Neural progenitor cell (in vitro differentiated cells): ENCODE data around the gene PIP4K2B. TPM values are rescaled to one million over a fixed set of nuclear protein-coding genes. Genes with fewer than 3 reads are reported as not detected.

Experiments used
- DNase-seq: peaks from one replicate; pipeline ENCODE4 v3.0.0-alpha.2; 2016; ENCODE audit warnings: low spot score
- H2AFZ ChIP-seq: fragments of 200-600 bp; sonication (generic); replicated peaks from 2 replicates; pipeline ENCODE4 v1.6.1; 2016; ENCODE audit warnings: antibody characterized with exemption
- H3F3A ChIP-seq: fragments of 200-600 bp; sonication (generic); 2 replicates; pipeline ENCODE4 v1.6.1; 2016; ENCODE audit warnings: antibody characterized with exemption, low read depth
- H3K27ac ChIP-seq: fragments of 200-600 bp; sonication (generic); 2 replicates; pipeline ENCODE4 v1.5.1; 2016; ENCODE audit warnings: mild to moderate bottlenecking
- H3K27me3 ChIP-seq: fragments of 200-600 bp; sonication (generic); 2 replicates; pipeline ENCODE4 v1.6.1; 2016; ENCODE audit warnings: mild to moderate bottlenecking, moderate library complexity
- H3K36me3 ChIP-seq: fragments of 200-600 bp; sonication (generic); 2 replicates; pipeline ENCODE4 v1.5.1; 2016
- H3K4me1 ChIP-seq: fragments of 200-600 bp; sonication (generic); 2 replicates; pipeline ENCODE4 v1.6.1; 2016; ENCODE audit warnings: mixed run types
- H3K4me2 ChIP-seq: fragments of 200-600 bp; sonication (generic); 2 replicates; pipeline ENCODE4 v1.6.1; 2016
- H3K4me3 ChIP-seq: fragments of 200-600 bp; sonication (generic); 2 replicates; pipeline ENCODE4 v1.5.1; 2016
- H3K79me2 ChIP-seq: fragments of 200-600 bp; sonication (generic); 2 replicates; pipeline ENCODE4 v1.6.1; 2016; ENCODE audit warnings: low read depth
- H3K9ac ChIP-seq: fragments of 200-600 bp; sonication (generic); 2 replicates; pipeline ENCODE4 v1.6.1; 2016
- H3K9me3 ChIP-seq: fragments of 200-600 bp; sonication (generic); 2 replicates; pipeline ENCODE4 v1.5.1; 2016; ENCODE audit warnings: low read depth
- H4K20me1 ChIP-seq: fragments of 200-600 bp; sonication (generic); 2 replicates; pipeline ENCODE4 v1.6.1; 2016; ENCODE audit warnings: low read depth
- H3K27ac Mint-ChIP-seq: 3 replicates; pipeline ENCODE4 v1.8.0; 2021; ENCODE audit warnings: mixed read lengths
- H3K27me3 Mint-ChIP-seq: 2 replicates; pipeline ENCODE4 v1.8.0; 2022; ENCODE audit warnings: low read depth, mild to moderate bottlenecking, inconsistent platforms, moderate library complexity, mixed read lengths; ENCODE audit not compliant: insufficient read depth
- H3K36me3 Mint-ChIP-seq: 3 replicates; pipeline ENCODE4 v1.8.0; 2021; ENCODE audit warnings: mixed read lengths
- H3K4me1 Mint-ChIP-seq: 3 replicates; pipeline ENCODE4 v1.8.0; 2021; ENCODE audit warnings: mixed read lengths
- H3K4me3 Mint-ChIP-seq: 3 replicates; pipeline ENCODE4 v1.8.0; 2021; ENCODE audit warnings: mild to moderate bottlenecking, moderate library complexity, mixed read lengths
- H3K9me3 Mint-ChIP-seq: 3 replicates; pipeline ENCODE4 v1.8.0; 2020; ENCODE audit warnings: mixed read lengths
- EZH2 ChIP-seq: fragments of 200-600 bp; sonication (generic); IDR thresholded peaks from 2 replicates; pipeline ENCODE4 v1.6.1; 2017; ENCODE audit warnings: antibody characterized with exemption, mild to moderate bottlenecking, moderate library complexity
- EZH2phosphoT487 ChIP-seq: fragments of 200-600 bp; sonication (generic); IDR thresholded peaks from 2 replicates; pipeline ENCODE4 v1.6.1; 2017; ENCODE audit warnings: antibody characterized with exemption
- total RNA-seq: library from RNA; depleted of rRNA; stranded (reverse); fragments of >200 nt; gene quantifications from 2 replicates; pipeline ENCODE4 v1.2.3, GENCODE V29; 2015; ENCODE audit warnings: low replicate concordance
- TF ChIP-seq, protein P1 (sequence below): fragments of 200-600 bp; sonication (generic); IDR thresholded peaks from 2 replicates; pipeline ENCODE4 v1.5.1; 2017; ENCODE audit warnings: antibody characterized with exemption, mild to moderate bottlenecking

PIP4K2B gene
- total RNA-seq, 1 donor from 2014 or later, result 45.6 TPM

DNA sequence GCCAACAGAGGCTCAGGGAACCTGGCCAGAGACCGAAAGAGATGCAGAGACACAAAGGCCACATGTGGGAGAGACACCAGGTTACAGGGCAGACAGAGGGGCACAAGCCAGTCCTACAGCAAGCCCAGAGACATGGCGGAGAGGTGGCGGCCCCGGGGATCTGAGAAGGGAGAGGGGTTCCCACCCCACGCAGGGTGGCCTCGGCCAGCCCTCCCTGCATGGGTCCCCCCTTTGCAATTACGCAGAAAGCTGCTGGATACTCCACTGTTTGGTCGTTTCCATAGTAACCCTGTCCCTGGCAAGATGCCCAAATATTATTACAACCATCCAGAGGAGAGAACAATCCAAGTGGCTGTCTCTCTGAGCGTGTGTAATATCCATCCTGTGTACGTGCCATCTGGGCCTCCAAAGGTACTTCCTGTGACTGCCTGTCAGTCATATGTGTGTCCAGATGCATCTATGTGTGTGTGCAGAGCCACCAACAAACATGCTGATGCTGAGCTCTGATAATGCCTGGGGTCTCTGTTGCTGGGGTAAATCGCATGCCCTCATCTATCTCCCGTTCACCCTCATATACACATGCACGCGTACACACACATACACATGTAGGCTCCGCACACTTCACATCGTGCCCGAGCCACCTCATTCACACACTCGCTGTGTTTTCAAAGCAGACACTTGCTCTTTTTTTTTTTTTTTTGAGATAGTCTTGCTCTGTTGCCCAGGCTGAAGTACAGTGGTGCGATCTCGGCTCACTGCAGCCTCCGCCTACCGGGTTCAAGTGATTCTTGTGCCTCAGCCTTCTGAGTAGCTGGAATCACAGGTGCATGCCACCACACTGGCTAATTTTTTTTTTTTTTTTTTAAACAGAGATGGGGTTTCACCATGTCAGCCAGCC, 56.7 kb downstream of the PIP4K2B start:
- Histone ChIP-seq H3K36me3 (no peaks in the 10 kb centered on the region), H3F3A (peaks cover 10% of the 10 kb centered on the region), H2AFZ (no peak overlapping the region), H3K79me2 (peaks cover 91% of the 10 kb centered on the region), H3K4me1 (peaks cover 17% of the 10 kb centered on the region), H3K4me2 (no peak overlapping the region), H3K27ac (no peak overlapping the region), H3K27me3 (no peaks in the 10 kb centered on the region), H3K9me3 (no peaks in the 10 kb centered on the region), H3K9ac (peak overlapping the region; percentile 32), H3K4me3 (no peak overlapping the region), H4K20me1 (peaks cover 97% of the 10 kb centered on the region)
- peaks cover 12% of the 10 kb centered on the region for H3K36me3 Mint-ChIP-seq
- H3K9me3 Mint-ChIP-seq, result no peaks in the 10 kb centered on the region
- H3K4me3 Mint-ChIP-seq, result peak overlapping the region; percentile 9
- no peak for TF ChIP-seq EZH2phosphoT487
- TF ChIP-seq, protein P1, sequence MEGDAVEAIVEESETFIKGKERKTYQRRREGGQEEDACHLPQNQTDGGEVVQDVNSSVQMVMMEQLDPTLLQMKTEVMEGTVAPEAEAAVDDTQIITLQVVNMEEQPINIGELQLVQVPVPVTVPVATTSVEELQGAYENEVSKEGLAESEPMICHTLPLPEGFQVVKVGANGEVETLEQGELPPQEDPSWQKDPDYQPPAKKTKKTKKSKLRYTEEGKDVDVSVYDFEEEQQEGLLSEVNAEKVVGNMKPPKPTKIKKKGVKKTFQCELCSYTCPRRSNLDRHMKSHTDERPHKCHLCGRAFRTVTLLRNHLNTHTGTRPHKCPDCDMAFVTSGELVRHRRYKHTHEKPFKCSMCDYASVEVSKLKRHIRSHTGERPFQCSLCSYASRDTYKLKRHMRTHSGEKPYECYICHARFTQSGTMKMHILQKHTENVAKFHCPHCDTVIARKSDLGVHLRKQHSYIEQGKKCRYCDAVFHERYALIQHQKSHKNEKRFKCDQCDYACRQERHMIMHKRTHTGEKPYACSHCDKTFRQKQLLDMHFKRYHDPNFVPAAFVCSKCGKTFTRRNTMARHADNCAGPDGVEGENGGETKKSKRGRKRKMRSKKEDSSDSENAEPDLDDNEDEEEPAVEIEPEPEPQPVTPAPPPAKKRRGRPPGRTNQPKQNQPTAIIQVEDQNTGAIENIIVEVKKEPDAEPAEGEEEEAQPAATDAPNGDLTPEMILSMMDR, result no peak
- TF ChIP-seq EZH2, result no peak
- DNase-seq, result no peak
- peaks cover 54% of the 10 kb centered on the region for H3K4me1 Mint-ChIP-seq
- peak overlapping the region; percentile 76 for H3K27ac Mint-ChIP-seq
- peaks cover 8% of the 10 kb centered on the region for H3K27me3 Mint-ChIP-seq

DNA sequence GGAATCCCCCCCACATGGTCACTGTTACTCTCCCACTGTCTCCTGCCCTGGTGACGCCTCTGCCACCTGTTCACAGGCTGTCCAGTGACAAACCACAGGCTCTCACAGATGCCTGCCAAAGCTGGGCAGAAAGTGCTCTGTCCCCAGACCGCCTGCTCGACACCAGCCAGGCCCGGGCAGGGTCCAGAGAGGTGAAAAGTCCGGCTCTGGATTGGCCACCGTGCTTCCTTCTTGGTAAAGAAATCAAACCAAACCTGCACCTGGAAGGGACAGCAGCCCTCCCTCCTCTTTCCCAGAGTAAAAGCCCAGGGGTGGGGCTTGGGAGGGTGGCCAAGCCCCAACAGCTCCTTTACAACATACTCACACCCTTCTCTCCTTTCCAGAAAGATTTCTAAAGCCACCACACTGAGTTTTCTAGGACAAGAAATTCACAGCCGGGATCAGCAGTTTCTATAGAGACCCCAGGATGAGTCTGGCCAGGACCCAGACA, 57.4 kb downstream of the PIP4K2B start:
- Histone ChIP-seq H3K4me3 (no peak overlapping the region), H3K4me2 (no peak overlapping the region), H3K79me2 (peaks cover 84% of the 10 kb centered on the region), H3K27me3 (no peaks in the 10 kb centered on the region), H3K4me1 (peaks cover 17% of the 10 kb centered on the region), H3F3A (peaks cover 14% of the 10 kb centered on the region), H3K9me3 (no peaks in the 10 kb centered on the region), H3K9ac (peak overlapping the region; percentile 32), H3K36me3 (no peaks in the 10 kb centered on the region), H3K27ac (no peak overlapping the region), H4K20me1 (peaks cover 98% of the 10 kb centered on the region), H2AFZ (no peak overlapping the region)
- TF ChIP-seq EZH2, result no peak
- no peak for TF ChIP-seq EZH2phosphoT487
- TF ChIP-seq, protein P1, result no peak
- no peak for DNase-seq
- H3K9me3 Mint-ChIP-seq, result no peaks in the 10 kb centered on the region
- peak overlapping the region; percentile 76 for H3K27ac Mint-ChIP-seq
- peaks cover 12% of the 10 kb centered on the region for H3K36me3 Mint-ChIP-seq
- peaks cover 8% of the 10 kb centered on the region for H3K27me3 Mint-ChIP-seq
- peaks cover 54% of the 10 kb centered on the region for H3K4me1 Mint-ChIP-seq
- H3K4me3 Mint-ChIP-seq, result peak overlapping the region; percentile 9

DNA sequence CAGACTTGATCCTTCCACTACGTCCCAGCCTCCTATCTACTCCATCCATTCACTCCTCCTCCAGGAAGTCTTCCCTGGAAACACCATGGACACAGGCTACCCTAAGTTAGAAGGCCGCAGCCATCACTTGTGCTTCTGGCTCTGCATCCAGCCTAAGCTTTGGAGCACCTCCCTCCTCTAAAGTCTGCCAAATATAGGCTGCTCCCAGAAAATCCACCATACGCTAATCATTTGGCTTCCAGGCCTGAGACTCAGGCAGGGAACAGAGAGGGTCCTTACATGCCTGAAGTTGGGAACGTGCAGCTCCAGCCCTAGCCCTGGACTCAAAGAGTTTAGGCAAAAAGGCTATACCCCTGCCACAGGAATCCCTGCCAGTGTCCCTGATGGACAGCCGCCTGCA, 57.9 kb downstream of the PIP4K2B start:
- no peaks in the 10 kb centered on the region for H3K9me3 Mint-ChIP-seq
- peaks cover 12% of the 10 kb centered on the region for H3K4me1 ChIP-seq
- H3K79me2 ChIP-seq, result peaks cover 79% of the 10 kb centered on the region
- no peaks in the 10 kb centered on the region for H3K36me3 ChIP-seq
- no peak overlapping the region for H3K4me2 ChIP-seq
- H3K27me3 Mint-ChIP-seq, result peaks cover 8% of the 10 kb centered on the region
- H2AFZ ChIP-seq, result no peak overlapping the region
- peaks cover 17% of the 10 kb centered on the region for H3F3A ChIP-seq
- no peak overlapping the region for H3K4me3 ChIP-seq
- TF ChIP-seq, protein P1, result no peak
- TF ChIP-seq EZH2 (no peak), EZH2phosphoT487 (no peak)
- H3K4me3 Mint-ChIP-seq, result peak overlapping the region; percentile 25
- no peak for DNase-seq
- no peaks in the 10 kb centered on the region for H3K9me3 ChIP-seq
- peaks cover 12% of the 10 kb centered on the region for H3K36me3 Mint-ChIP-seq
- H3K27ac ChIP-seq, result no peak overlapping the region
- H3K4me1 Mint-ChIP-seq, result peaks cover 50% of the 10 kb centered on the region
- H3K27ac Mint-ChIP-seq, result no peak overlapping the region
- H4K20me1 ChIP-seq, result peaks cover 96% of the 10 kb centered on the region
- H3K9ac ChIP-seq, result no peak overlapping the region
- no peaks in the 10 kb centered on the region for H3K27me3 ChIP-seq
